ENCODE measurements around the gene NCOA3.

GRCh38 chr20:47669489-47669888 lies 167.8 kb downstream of the NCOA3 start:
- TF ChIP-seq, protein P1, sequence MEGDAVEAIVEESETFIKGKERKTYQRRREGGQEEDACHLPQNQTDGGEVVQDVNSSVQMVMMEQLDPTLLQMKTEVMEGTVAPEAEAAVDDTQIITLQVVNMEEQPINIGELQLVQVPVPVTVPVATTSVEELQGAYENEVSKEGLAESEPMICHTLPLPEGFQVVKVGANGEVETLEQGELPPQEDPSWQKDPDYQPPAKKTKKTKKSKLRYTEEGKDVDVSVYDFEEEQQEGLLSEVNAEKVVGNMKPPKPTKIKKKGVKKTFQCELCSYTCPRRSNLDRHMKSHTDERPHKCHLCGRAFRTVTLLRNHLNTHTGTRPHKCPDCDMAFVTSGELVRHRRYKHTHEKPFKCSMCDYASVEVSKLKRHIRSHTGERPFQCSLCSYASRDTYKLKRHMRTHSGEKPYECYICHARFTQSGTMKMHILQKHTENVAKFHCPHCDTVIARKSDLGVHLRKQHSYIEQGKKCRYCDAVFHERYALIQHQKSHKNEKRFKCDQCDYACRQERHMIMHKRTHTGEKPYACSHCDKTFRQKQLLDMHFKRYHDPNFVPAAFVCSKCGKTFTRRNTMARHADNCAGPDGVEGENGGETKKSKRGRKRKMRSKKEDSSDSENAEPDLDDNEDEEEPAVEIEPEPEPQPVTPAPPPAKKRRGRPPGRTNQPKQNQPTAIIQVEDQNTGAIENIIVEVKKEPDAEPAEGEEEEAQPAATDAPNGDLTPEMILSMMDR (conservative IDR thresholded peaks at IDR 0.05 in 1 of 2, IDR thresholded peaks at IDR 0.05 in 1 of 2; ENCODE audit: low read depth in 1 of 2, low read length in 2 of 2), result no peak
- no peak for TF ChIP-seq EZH2 (IDR thresholded peaks at IDR 0.05; ENCODE audit: low read length, missing control alignments)
